GM12865 (cell line): ENCODE results near the gene SLC22A3.

ENCODE experiments used
- DNase-seq: peaks from one replicate; pipeline ENCODE4 v3.0.0; 2010; ENCODE audit warnings: low read depth
- H3K4me3 ChIP-seq: 2 replicates; pipeline ENCODE4 v1.5.1; 2011; ENCODE audit warnings: mild to moderate bottlenecking, low read depth, low read length, control low read depth
- TF ChIP-seq, protein P1 (sequence below): IDR thresholded peaks from 2 replicates; pipeline ENCODE4 v1.5.1; 2011; ENCODE audit warnings: low read length, control low read depth, low read depth, inconsistent platforms; ENCODE audit not compliant: insufficient read depth; ENCODE audit errors: missing control alignments

SLC22A3 gene

DNA sequence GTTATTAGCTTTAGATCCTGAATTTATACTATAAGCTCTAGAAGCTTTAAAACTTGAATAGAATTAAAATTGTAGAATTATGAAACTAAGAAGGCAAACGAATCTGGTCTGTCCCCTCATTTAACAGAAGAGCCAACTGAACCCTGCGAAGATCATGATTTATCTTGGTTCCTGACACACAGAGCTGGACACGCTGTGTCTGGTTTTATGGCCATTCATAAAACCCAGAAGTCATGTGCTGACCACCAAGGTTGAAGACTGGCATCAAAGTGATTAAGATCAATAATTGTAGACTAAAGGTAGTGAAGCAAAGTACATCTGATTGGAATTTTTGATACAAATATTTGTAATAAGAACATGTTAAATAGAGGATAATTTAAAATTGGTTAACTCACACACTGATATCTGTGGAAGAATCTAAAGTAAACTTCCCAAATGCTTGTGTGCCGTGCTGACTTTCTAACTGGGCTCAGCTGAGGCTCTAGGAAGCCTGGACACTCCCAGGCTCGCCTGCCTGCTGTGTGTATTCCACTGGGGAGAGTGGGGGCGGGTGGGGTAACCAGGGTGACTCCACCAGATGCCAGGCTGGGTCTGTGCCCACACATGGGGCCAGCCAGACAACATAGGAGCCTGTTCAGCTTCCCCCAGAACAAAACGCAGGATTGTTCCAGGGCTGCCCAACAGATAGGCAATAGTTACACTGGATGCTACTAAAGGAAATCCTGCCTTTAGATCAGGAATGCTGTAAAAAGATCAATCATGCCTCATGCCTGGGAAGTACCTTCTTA lies 42.1 kb upstream of the SLC22A3 start:
- TF ChIP-seq, protein P1, sequence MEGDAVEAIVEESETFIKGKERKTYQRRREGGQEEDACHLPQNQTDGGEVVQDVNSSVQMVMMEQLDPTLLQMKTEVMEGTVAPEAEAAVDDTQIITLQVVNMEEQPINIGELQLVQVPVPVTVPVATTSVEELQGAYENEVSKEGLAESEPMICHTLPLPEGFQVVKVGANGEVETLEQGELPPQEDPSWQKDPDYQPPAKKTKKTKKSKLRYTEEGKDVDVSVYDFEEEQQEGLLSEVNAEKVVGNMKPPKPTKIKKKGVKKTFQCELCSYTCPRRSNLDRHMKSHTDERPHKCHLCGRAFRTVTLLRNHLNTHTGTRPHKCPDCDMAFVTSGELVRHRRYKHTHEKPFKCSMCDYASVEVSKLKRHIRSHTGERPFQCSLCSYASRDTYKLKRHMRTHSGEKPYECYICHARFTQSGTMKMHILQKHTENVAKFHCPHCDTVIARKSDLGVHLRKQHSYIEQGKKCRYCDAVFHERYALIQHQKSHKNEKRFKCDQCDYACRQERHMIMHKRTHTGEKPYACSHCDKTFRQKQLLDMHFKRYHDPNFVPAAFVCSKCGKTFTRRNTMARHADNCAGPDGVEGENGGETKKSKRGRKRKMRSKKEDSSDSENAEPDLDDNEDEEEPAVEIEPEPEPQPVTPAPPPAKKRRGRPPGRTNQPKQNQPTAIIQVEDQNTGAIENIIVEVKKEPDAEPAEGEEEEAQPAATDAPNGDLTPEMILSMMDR: no peak
- H3K4me3 ChIP-seq: no peak overlapping the region
- DNase-seq: no peak

DNA sequence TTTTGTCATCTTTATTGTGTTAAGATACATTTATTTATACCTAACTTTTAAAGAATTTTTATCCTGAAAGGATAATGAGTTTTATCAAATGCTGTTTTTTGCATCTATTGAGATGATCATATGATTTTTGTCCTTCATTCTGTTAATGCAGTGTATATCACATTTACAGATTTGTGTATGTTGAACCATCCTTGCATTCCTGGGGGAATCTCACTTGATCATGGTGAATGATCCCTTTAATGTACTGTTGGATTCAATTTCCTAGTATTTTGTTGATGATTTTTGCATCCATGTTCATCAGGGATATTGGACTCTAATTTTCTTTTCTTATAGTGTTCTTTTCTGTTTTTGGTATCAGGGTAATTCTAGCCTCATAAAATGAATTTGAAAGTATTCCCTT lies 38.5 kb upstream of the SLC22A3 start:
- DNase-seq: no peak
- TF ChIP-seq, protein P1: no peak
- no peak overlapping the region for H3K4me3 ChIP-seq

DNA sequence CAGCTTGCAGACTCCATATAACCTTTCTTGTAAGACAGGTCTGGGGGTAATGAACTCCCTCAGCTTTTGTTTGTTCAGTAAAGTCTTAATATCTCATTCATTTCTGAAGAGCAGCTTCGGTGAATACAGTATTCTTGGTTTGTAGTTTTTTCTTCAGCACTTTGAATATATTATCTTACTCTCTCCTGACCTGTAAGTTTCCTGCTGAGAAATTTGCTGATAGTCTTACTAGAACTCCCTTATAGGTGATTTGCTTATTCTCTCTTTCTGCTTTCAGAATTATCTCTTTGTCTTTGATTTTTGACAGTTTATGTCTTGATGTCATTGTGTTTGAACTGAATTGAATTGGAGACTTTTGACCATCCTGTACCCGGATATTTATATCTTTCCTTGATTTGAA lies 35.3 kb upstream of the SLC22A3 start:
- H3K4me3 ChIP-seq: no peak overlapping the region
- no peak for DNase-seq
- TF ChIP-seq, protein P1: no peak

DNA sequence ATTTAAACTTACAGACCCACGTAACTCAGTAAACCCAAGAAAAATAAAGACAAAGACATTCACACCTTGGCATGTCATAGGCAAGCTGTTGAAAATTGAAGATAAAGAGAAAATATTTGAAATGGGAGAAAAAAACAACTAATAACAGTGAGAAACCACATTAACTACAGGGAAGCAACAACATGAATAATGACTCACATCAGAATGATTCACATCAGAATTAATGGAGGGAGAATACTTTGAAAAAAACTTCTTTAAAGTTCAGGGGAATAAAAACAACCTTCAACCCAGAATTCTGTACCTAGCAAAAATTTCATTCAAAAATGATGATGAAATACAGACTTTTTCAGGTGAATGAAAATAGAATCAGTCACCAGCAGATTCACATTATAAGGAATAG lies 32.9 kb upstream of the SLC22A3 start:
- no peak for DNase-seq
- TF ChIP-seq, protein P1: no peak
- H3K4me3 ChIP-seq: no peak overlapping the region

DNA sequence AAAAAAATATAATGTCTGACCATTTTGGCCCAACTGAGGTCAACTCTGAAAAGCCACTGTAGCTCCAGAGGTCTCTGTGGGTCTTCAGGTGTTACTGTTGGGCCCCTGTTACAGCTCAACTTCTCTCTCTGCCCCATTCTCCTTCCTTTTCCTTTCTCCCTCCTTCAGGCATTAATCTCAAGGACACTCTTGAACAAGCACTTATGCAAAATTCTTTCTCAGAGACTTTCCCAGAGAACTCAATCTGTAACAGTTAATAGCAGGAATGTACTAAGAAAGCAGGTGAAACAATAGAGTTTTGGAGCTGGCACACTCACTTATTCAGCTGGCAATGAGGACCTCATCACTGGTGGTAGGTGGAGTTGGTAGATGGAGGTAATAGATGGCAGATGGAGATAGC lies 31.9 kb upstream of the SLC22A3 start:
- DNase-seq: no peak
- TF ChIP-seq, protein P1: no peak
- H3K4me3 ChIP-seq: no peak overlapping the region

DNA sequence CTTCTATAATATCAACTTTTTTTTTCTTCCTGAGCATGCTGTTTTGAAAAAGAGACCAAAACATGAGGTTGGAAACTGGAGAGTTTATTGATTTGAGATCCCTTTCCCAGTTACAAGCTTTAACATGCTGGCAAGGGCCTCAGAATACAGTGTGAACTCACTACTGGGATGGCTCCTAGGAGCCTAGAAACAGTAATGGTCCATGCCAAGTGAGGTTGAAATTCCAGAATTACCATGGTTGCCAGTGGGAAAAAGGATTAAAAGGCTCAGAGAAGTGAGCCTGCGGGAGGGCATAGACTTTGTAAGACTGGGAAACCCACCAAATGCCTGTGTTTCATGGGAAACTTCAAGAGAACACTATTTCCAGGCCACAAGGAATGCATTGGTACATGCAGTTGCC lies 28.9 kb upstream of the SLC22A3 start:
- H3K4me3 ChIP-seq: no peak overlapping the region
- TF ChIP-seq, protein P1: no peak
- DNase-seq: no peak
